HG03159 (cell line): ENCODE data around the gene STAB1.

Source experiments
- ATAC-seq: cut with Tn5 transposase; IDR thresholded peaks from one replicate; pipeline ENCODE4 v1.9.1; 2021; ENCODE audit warnings: mild to moderate bottlenecking, moderate library complexity; ENCODE audit not compliant: unreplicated experiment

STAB1 gene

DNA sequence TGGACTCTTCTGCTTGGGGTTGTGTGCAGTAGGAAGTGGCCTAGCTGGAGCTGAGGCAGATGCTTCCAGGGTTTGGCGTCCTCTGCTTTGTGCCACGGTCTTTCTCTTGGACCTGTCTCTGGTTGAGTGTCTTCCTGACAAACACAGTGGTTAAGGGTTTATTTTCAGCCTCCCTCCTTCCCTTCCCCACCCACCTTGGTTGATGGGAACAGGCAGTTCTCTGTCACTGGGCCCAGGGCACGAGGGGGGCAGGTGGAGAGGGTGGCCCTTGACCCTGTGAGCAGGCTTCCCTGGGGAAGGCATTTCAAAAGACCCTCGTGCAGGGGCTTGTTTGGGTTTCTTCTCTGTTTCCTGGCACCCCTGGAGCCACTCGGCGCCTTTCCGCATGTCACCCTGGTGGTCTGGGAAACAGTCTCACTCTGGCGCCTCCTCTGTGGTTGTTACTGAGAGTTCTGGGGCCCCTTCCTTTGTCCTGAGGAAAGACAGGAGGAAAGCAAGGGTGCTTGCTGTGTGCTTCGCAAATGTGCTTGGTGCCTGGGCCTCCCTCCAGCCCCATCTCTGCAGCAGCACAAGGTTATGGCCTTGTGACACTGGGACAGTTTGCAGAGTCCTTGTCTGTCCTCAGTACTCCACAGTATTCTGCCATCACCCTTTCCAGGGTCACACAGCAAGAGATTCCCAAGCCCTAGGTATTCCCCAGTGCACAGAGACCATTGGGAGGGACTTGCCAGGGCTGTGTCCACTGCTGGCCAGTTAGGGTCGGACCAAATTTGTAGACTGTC is 10.3 kb upstream of the STAB1 start:
- ATAC-seq, result no peak

DNA sequence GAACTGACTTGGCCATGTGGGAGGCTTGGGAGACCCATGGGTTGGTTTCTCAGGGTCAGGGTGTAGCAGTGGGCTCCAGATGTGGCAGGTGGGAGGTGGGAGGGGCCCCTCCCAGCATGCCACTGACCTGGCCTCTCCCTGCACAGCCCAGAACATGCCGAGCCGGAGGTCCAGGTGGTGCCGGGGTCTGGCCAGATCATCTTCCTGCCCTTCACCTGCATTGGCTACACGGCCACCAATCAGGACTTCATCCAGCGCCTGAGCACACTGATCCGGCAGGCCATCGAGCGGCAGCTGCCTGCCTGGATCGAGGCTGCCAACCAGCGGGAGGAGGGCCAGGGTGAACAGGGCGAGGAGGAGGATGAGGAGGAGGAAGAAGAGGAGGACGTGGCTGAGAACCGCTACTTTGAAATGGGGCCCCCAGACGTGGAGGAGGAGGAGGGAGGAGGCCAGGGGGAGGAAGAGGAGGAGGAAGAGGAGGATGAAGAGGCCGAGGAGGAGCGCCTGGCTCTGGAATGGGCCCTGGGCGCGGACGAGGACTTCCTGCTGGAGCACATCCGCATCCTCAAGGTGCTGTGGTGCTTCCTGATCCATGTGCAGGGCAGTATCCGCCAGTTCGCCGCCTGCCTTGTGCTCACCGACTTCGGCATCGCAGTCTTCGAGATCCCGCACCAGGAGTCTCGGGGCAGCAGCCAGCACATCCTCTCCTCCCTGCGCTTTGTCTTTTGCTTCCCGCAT is 7.9 kb upstream of the STAB1 start:
- no peak for ATAC-seq

- ATAC-seq, result no peak
These were observed 7.1 kb upstream of the STAB1 start for GRCh38 chr3:52487788-52488691.

- ATAC-seq, result no peak
These were observed 6.4 kb upstream of the STAB1 start for GRCh38 chr3:52488746-52489145.

DNA sequence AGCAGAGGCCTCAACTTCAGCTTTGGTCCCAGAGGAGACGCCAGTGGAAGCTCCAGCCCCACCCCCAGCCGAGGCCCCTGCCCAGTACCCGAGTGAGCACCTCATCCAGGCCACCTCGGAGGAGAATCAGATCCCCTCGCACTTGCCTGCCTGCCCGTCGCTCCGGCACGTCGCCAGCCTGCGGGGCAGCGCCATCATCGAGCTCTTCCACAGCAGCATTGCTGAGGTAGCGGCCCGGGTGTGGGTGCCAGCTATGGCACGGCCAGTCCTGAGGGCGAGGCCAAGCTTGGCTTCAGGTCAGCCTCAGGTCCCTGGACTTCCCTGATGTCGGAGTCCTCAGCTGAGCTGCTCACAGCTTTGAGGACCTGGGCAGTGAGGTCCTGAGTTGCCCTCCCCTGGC is 5.7 kb upstream of the STAB1 start:
- no peak for ATAC-seq

- ATAC-seq, result no peak
These were observed 4.9 kb upstream of the STAB1 start for GRCh38 chr3:52490035-52490938.

DNA sequence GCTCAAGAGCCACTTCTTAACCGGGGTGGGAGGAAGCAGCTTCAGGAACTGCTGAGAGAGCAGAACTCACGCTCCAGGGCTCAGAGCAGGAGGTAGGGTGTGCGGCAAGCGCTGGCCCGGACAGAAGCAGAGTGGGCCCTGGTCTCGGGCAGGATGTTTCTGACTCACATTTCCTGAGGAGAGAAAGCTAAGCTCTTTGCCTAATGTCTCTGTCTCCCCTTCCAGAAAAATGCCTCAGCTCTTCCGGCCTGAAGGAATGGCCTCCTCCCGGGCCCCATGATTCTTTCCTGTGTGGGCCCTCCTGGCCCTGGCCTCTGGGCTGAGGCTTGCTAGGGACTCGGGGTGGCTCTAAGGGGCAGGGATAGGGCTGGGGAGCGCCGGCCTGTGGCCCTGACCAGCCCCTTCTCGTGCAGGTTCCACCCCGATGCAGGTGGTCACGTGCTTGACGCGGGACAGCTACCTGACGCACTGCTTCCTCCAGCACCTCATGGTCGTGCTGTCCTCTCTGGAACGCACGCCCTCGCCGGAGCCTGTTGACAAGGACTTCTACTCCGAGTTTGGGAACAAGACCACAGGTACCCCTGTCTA is 4.1 kb upstream of the STAB1 start:
- no peak for ATAC-seq

GRCh38 chr3:52492059-52492458 is 3.1 kb upstream of the STAB1 start:
- ATAC-seq, result no peak

- ATAC-seq, result no peak
These were observed 1.7 kb upstream of the STAB1 start for GRCh38 chr3:52493232-52494017.

GRCh38 chr3:52494445-52494844 is 693 bp upstream of the STAB1 start:
- no peak for ATAC-seq

GRCh38 chr3:52495777-52496602 is 852 bp downstream of the STAB1 start:
- no peak for ATAC-seq

- ATAC-seq, result no peak
These were observed 3.3 kb downstream of the STAB1 start for GRCh38 chr3:52498137-52499054.

DNA sequence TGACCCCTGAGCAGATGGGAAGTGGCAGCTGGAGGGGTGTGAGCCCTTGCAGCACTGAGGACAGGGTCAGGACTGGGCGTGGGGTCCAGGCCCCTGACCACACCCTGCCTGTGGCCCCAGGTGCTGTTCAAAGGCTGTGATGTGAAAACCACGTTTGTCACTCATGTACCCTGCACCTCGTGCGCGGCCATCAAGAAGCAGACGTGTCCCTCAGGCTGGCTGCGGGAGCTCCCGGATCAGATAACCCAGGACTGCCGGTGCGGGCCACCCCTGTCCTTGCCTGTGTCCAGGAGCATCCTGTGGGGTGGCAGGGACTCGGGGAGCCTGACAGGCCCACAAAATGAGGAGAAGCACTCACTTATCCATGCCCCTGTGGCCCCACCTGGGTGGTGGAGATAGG is 5.9 kb downstream of the STAB1 start:
- ATAC-seq, result no peak

GRCh38 chr3:52502001-52502400 is 6.9 kb downstream of the STAB1 start:
- no peak for ATAC-seq

- ATAC-seq, result no peak
These were observed 7.7 kb downstream of the STAB1 start for GRCh38 chr3:52502808-52503350.

- ATAC-seq, result no peak
These were observed 8.8 kb downstream of the STAB1 start for GRCh38 chr3:52503788-52504424.

DNA sequence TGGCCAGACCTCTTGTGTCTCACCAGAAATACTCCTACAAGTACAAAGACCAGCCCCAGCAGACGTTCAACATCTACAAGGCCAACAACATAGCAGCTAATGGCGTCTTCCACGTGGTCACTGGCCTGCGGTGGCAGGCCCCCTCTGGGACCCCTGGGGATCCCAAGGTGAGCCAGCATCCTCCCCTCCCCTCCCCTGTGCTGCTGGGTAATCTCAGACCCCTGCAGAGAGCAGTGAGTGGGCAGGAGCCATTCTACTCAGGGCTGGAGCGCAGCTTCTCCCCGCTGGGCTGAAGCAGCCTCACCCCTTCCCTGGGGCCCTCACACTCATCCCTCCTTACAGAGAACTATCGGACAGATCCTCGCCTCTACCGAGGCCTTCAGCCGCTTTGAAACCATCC is 9.8 kb downstream of the STAB1 start:
- no peak for ATAC-seq
